ENCODE data around the gene ST6GAL2.

The ST6GAL2 gene

GRCh38 chr2:106782681-106783080, 103.3 kb downstream of the ST6GAL2 start:
- no peak for DNase-seq
- in situ Hi-C loops (cut with HindIII; ENCODE audit: low pct_ligation_motif_present, low pct_unique_long_range_greater_than_20kb, low sequenced_read_pairs) = no loop called here

GRCh38 chr2:106781196-106781595, 104.8 kb downstream of the ST6GAL2 start:
- in situ Hi-C loops (cut with HindIII; ENCODE audit: low pct_ligation_motif_present, low pct_unique_long_range_greater_than_20kb, low sequenced_read_pairs) = no loop called here
- no peak for DNase-seq

GRCh38 chr2:106771811-106772210, 114.2 kb downstream of the ST6GAL2 start:
- no peak for DNase-seq
- in situ Hi-C loops (cut with HindIII; ENCODE audit: low pct_ligation_motif_present, low pct_unique_long_range_greater_than_20kb, low sequenced_read_pairs) = no loop called here

GRCh38 chr2:106770986-106771385, 115.0 kb downstream of the ST6GAL2 start:
- DNase-seq = no peak
- in situ Hi-C loops (cut with HindIII; ENCODE audit: low pct_ligation_motif_present, low pct_unique_long_range_greater_than_20kb, low sequenced_read_pairs) = no loop called here

GRCh38 chr2:106764614-106765013, 121.4 kb downstream of the ST6GAL2 start:
- no peak for DNase-seq
- in situ Hi-C loops (cut with HindIII; ENCODE audit: low pct_ligation_motif_present, low pct_unique_long_range_greater_than_20kb, low sequenced_read_pairs) = no loop called here

GRCh38 chr2:106759966-106760365, 126.0 kb downstream of the ST6GAL2 start:
- no peak for DNase-seq
- in situ Hi-C loops (cut with HindIII; ENCODE audit: low pct_ligation_motif_present, low pct_unique_long_range_greater_than_20kb, low sequenced_read_pairs) = no loop called here

- in situ Hi-C loops (cut with HindIII; ENCODE audit: low pct_ligation_motif_present, low pct_unique_long_range_greater_than_20kb, low sequenced_read_pairs) = no loop called here
- DNase-seq = no peak
Observed at GRCh38 chr2:106758901-106759497, 127.0 kb downstream of the ST6GAL2 start.
